ENCODE results near the gene FAT4.

FAT4 gene

DNA sequence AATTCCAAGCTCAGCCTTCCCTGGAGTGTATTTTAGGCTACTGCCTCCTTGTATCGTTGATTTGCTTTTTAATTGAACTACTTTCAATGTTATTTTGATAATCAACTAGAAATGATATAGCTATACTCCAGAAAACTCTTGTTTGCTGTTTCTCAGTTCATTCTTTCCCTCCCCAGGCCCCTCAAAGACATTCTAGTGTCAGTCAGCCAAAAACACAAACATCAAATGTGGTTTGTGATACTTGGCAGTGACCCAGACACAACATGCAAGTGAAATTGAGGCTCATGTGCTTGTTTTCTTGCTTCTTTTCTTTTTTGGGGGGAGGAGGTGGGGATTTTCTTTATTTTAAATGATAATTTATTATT is 7.6 kb downstream of the FAT4 start:
- H3K4me3 ChIP-seq (ENCODE audit: low read depth, low read length): no peak overlapping the region
- peaks cover 0 to 2% of the 10 kb centered on the region in 2 experiments for H3K4me1 ChIP-seq (ENCODE audit: control insufficient read depth in 1 of 2, insufficient read depth in 2 of 2, low read length in 2 of 2)
- WGBS (ENCODE audit: extremely low coverage, insufficient coverage, insufficient read length): no CpG with 5 or more reads among the region's 1 CpG
- H3K4ac ChIP-seq (ENCODE audit: low read depth, low read length): no peak overlapping the region
- H3K9me3 ChIP-seq (ENCODE audit: insufficient read depth, low read depth, low read length): no peaks in the 10 kb centered on the region
- H2AK5ac ChIP-seq (ENCODE audit: low read length): no peak overlapping the region
- H2BK120ac ChIP-seq (ENCODE audit: insufficient read depth, low read length, poor library complexity): no peak overlapping the region
- H3K36me3 ChIP-seq (ENCODE audit: control insufficient read depth in 1 of 2, insufficient read depth in 2 of 2, low read length in 2 of 2): no peaks in the 10 kb centered on the region
- H4K8ac ChIP-seq (ENCODE audit: low read depth, low read length): no peak overlapping the region
- no peak overlapping the region for H3K4me2 ChIP-seq (ENCODE audit: low read length)
- no peak overlapping the region for H3K18ac ChIP-seq (ENCODE audit: low read length)
- no peak overlapping the region for H4K12ac ChIP-seq (ENCODE audit: low read depth, low read length)
- H3K79me1 ChIP-seq (ENCODE audit: low read length): no peaks in the 10 kb centered on the region
- no peak overlapping the region for H3K14ac ChIP-seq (ENCODE audit: low read length)
- DNase-seq: no peak
- no peak overlapping the region for H2AFZ ChIP-seq (ENCODE audit: insufficient read depth, low read length, poor library complexity)
- H2BK5ac ChIP-seq (ENCODE audit: low read depth, low read length, poor library complexity): no peak overlapping the region
- H4K91ac ChIP-seq (ENCODE audit: low read depth, low read length): no peak overlapping the region
- no peaks in the 10 kb centered on the region for H3K79me2 ChIP-seq (ENCODE audit: control insufficient read depth, insufficient read depth, low read length, poor library complexity)
- H3K27me3 ChIP-seq (ENCODE audit: insufficient read depth, low read length): no peaks in the 10 kb centered on the region
- H3K23ac ChIP-seq (ENCODE audit: low read length): no peak overlapping the region
- H3K27ac ChIP-seq (ENCODE audit: low read depth, low read length): no peak overlapping the region
- no peak overlapping the region for H2BK12ac ChIP-seq (ENCODE audit: low read length)
- H3K9ac ChIP-seq (ENCODE audit: low read length): no peak overlapping the region

DNA sequence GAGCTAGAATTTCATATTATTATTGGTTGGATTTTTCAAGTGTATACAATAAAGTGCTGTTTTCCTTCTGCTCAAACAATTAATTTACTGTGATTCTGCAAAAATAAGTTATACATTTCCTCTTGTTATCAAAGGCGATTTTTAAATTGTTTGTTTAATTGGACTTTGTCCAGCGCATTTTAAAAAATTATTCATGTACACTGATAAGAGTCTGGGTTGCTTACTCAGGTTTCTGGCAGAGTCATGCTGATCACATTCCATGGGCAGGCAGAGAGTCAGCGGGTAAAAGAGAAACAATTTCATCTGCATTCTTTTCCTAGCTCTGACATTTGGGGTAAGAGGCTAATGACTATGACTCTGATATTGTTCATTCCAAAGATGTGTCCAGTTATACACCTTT is 8.9 kb downstream of the FAT4 start:
- H2BK12ac ChIP-seq (ENCODE audit: low read length): no peak overlapping the region

DNA sequence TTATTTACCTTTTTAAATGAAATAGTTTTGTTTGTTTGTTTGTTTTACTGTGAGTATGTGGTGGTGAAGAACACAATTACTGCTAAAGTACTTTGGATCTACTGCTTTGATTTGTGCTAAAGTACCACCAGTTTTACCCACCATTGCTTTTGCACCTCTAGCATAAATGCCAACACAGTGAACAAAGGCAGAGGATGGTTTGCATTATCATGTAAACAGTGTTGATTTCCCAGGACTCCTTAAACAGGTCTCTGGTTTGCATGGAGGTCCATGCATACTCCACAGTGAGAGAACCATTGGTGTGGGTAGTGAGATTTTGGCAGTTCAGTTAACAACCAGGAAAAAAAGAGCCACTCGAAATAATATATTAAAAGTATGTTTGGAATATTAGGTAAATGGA is 11.0 kb downstream of the FAT4 start:
- Histone ChIP-seq H3K4me3 (ENCODE audit: low read depth, low read length) (no peak overlapping the region), H2AK5ac (ENCODE audit: low read length) (no peak overlapping the region), H2BK5ac (ENCODE audit: low read depth, low read length, poor library complexity) (no peak overlapping the region), H3K4me2 (ENCODE audit: low read length) (no peak overlapping the region), H3K79me1 (ENCODE audit: low read length) (no peaks in the 10 kb centered on the region), H4K12ac (ENCODE audit: low read depth, low read length) (no peak overlapping the region), H3K79me2 (ENCODE audit: control insufficient read depth, insufficient read depth, low read length, poor library complexity) (no peaks in the 10 kb centered on the region), H3K27ac (ENCODE audit: low read depth, low read length) (no peak overlapping the region), H2BK120ac (ENCODE audit: insufficient read depth, low read length, poor library complexity) (no peak overlapping the region), H3K36me3 (ENCODE audit: control insufficient read depth in 1 of 2, insufficient read depth in 2 of 2, low read length in 2 of 2) (no peaks in the 10 kb centered on the region), H3K23ac (ENCODE audit: low read length) (no peak overlapping the region), H4K8ac (ENCODE audit: low read depth, low read length) (no peak overlapping the region), H3K4me1 (ENCODE audit: control insufficient read depth in 1 of 2, insufficient read depth in 2 of 2, low read length in 2 of 2) (no peaks in the 10 kb centered on the region), H4K91ac (ENCODE audit: low read depth, low read length) (no peak overlapping the region), H3K14ac (ENCODE audit: low read length) (no peak overlapping the region), H3K9me3 (ENCODE audit: insufficient read depth, low read depth, low read length) (no peaks in the 10 kb centered on the region), H3K9ac (ENCODE audit: low read length) (no peak overlapping the region), H3K4ac (ENCODE audit: low read depth, low read length) (no peak overlapping the region), H3K27me3 (ENCODE audit: insufficient read depth, low read length) (no peaks in the 10 kb centered on the region), H2AFZ (ENCODE audit: insufficient read depth, low read length, poor library complexity) (no peak overlapping the region), H3K18ac (ENCODE audit: low read length) (no peak overlapping the region), H2BK12ac (ENCODE audit: low read length) (no peak overlapping the region)
- DNase-seq: no peak
- no CpG with 5 or more reads among the region's 1 CpG for WGBS (ENCODE audit: extremely low coverage, insufficient coverage, insufficient read length)

More for the DNA sequence above, 8.9 kb downstream of the FAT4 start:
- no peaks in the 10 kb centered on the region for H3K79me2 ChIP-seq (ENCODE audit: control insufficient read depth, insufficient read depth, low read length, poor library complexity)
- H3K4me3 ChIP-seq (ENCODE audit: low read depth, low read length): no peak overlapping the region
- H3K27ac ChIP-seq (ENCODE audit: low read depth, low read length): no peak overlapping the region
- H3K36me3 ChIP-seq (ENCODE audit: control insufficient read depth in 1 of 2, insufficient read depth in 2 of 2, low read length in 2 of 2): no peaks in the 10 kb centered on the region
- no peak overlapping the region for H3K23ac ChIP-seq (ENCODE audit: low read length)
- H2AFZ ChIP-seq (ENCODE audit: insufficient read depth, low read length, poor library complexity): no peak overlapping the region
- H3K9ac ChIP-seq (ENCODE audit: low read length): no peak overlapping the region
- no peak overlapping the region for H2AK5ac ChIP-seq (ENCODE audit: low read length)
- H2BK120ac ChIP-seq (ENCODE audit: insufficient read depth, low read length, poor library complexity): no peak overlapping the region
- H3K4me1 ChIP-seq (ENCODE audit: control insufficient read depth in 1 of 2, insufficient read depth in 2 of 2, low read length in 2 of 2): no peaks in the 10 kb centered on the region
- no CpG with 5 or more reads among the region's 3 CpGs for WGBS (ENCODE audit: extremely low coverage, insufficient coverage, insufficient read length)
- no peak overlapping the region for H3K4me2 ChIP-seq (ENCODE audit: low read length)
- H4K91ac ChIP-seq (ENCODE audit: low read depth, low read length): no peak overlapping the region
- H4K8ac ChIP-seq (ENCODE audit: low read depth, low read length): no peak overlapping the region
- no peak overlapping the region for H3K18ac ChIP-seq (ENCODE audit: low read length)
- no peaks in the 10 kb centered on the region for H3K79me1 ChIP-seq (ENCODE audit: low read length)
- H4K12ac ChIP-seq (ENCODE audit: low read depth, low read length): no peak overlapping the region
- H3K4ac ChIP-seq (ENCODE audit: low read depth, low read length): no peak overlapping the region
- H3K9me3 ChIP-seq (ENCODE audit: insufficient read depth, low read depth, low read length): no peaks in the 10 kb centered on the region
- no peak overlapping the region for H3K14ac ChIP-seq (ENCODE audit: low read length)
- peak in 1 of 2 donors; percentile 6 for DNase-seq
- no peaks in the 10 kb centered on the region for H3K27me3 ChIP-seq (ENCODE audit: insufficient read depth, low read length)
- H2BK5ac ChIP-seq (ENCODE audit: low read depth, low read length, poor library complexity): no peak overlapping the region

DNA sequence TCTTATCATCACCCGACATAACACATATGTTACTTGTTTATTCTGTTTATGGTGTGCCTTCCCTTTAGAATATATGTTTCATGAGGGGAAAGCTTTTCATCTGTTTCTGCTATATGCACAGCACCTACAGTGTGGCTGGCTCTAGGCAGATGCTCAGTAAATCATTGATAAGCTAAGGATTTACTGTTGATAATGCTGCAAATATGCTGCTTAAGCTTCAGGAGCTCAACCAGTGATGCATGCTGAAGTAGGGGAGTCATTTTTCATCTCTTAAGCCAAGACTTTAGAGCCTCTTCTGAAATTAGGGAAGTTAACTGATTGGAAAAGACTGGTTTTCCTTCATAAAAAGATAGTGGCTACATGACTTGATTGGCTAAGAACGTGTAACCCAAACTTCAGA is 16.4 kb downstream of the FAT4 start:
- Histone ChIP-seq H3K9me3 (ENCODE audit: insufficient read depth, low read depth, low read length) (no peaks in the 10 kb centered on the region), H3K4me1 (ENCODE audit: control insufficient read depth in 1 of 2, insufficient read depth in 2 of 2, low read length in 2 of 2) (no peaks in the 10 kb centered on the region), H3K14ac (ENCODE audit: low read length) (no peak overlapping the region), H2AFZ (ENCODE audit: insufficient read depth, low read length, poor library complexity) (no peak overlapping the region), H3K36me3 (ENCODE audit: control insufficient read depth in 1 of 2, insufficient read depth in 2 of 2, low read length in 2 of 2) (no peaks in the 10 kb centered on the region), H3K18ac (ENCODE audit: low read length) (no peak overlapping the region), H3K27ac (ENCODE audit: low read depth, low read length) (no peak overlapping the region), H2BK120ac (ENCODE audit: insufficient read depth, low read length, poor library complexity) (no peak overlapping the region), H3K79me2 (ENCODE audit: control insufficient read depth, insufficient read depth, low read length, poor library complexity) (no peaks in the 10 kb centered on the region), H3K4me3 (ENCODE audit: low read depth, low read length) (no peak overlapping the region), H4K8ac (ENCODE audit: low read depth, low read length) (no peak overlapping the region), H3K27me3 (ENCODE audit: insufficient read depth, low read length) (no peaks in the 10 kb centered on the region), H4K91ac (ENCODE audit: low read depth, low read length) (no peak overlapping the region), H3K9ac (ENCODE audit: low read length) (no peak overlapping the region), H3K23ac (ENCODE audit: low read length) (no peak overlapping the region), H2BK5ac (ENCODE audit: low read depth, low read length, poor library complexity) (no peak overlapping the region), H3K4ac (ENCODE audit: low read depth, low read length) (no peak overlapping the region), H4K12ac (ENCODE audit: low read depth, low read length) (no peak overlapping the region), H3K4me2 (ENCODE audit: low read length) (no peak overlapping the region), H3K79me1 (ENCODE audit: low read length) (no peaks in the 10 kb centered on the region), H2BK12ac (ENCODE audit: low read length) (no peak overlapping the region), H2AK5ac (ENCODE audit: low read length) (no peak overlapping the region)
- no CpG with 5 or more reads among the region's 2 CpGs for WGBS (ENCODE audit: extremely low coverage, insufficient coverage, insufficient read length)
- DNase-seq: no peak

Measured in trophoblast cell (in vitro differentiated cells and primary cell).